Activated CD8-positive, alpha-beta memory T cell treated with anti-CD3 and anti-CD28 coated beads, Interleukin-2, amount 50 U/mL, for 4 hours (primary cell): Measurements from ENCODE around the gene COX6A1.
"Not testable (repeated sequence)": the region's sequence is repeated elsewhere in the genome, so short reads cannot be mapped to it uniquely, and the experiment has no call there.

Experiments
- DNase-seq: peaks from one replicate; pipeline ENCODE4 v3.0.0-alpha.2; 2020

COX6A1 gene

DNA sequence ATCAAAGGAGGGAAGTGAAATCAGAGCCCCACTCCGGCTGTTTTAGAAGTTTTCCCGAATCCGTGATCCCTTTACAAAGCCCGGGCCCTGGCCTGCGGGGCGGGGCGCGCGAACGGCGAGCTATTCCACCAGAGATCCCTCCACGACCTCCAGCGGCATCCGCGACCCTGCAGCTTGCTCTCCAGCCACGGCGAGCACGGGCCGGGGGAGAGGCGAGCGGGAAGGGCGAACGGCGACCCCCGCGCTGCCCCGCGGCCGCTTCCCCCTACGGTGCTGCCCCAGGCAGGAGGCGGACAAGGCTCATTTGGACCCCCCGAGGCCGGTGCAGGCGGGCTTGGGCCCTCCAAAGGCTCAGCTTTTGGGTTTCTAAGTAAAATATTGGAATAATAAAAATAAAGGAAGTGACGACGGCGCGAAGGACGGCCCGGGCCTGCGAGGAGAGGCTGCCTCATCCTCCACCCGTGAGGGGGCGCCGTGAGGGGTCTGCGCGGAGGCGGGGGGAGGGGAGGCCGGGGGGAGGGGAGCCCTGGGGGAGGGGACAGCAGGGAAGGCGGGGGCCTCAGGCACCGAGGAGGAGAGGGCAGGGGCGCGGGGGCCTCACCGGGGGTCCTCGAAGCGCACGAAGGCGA lies 31.0 kb downstream of the COX6A1 start:
- DNase-seq: peak; percentile 64

GRCh38 chr12:120469450-120470149 lies 31.7 kb downstream of the COX6A1 start, which contains the start of gene SRSF9:
SRSF9 (minus strand) TSS chr12:120469748; CDS start chr12:120469609, 139 bp downstream.
- DNase-seq: peak; percentile 97

- DNase-seq: no peak
These were observed 32.4 kb downstream of the COX6A1 start for GRCh38 chr12:120470150-120470784.

- no peak for DNase-seq
These were observed 34.6 kb downstream of the COX6A1 start for GRCh38 chr12:120472521-120472920.

DNA sequence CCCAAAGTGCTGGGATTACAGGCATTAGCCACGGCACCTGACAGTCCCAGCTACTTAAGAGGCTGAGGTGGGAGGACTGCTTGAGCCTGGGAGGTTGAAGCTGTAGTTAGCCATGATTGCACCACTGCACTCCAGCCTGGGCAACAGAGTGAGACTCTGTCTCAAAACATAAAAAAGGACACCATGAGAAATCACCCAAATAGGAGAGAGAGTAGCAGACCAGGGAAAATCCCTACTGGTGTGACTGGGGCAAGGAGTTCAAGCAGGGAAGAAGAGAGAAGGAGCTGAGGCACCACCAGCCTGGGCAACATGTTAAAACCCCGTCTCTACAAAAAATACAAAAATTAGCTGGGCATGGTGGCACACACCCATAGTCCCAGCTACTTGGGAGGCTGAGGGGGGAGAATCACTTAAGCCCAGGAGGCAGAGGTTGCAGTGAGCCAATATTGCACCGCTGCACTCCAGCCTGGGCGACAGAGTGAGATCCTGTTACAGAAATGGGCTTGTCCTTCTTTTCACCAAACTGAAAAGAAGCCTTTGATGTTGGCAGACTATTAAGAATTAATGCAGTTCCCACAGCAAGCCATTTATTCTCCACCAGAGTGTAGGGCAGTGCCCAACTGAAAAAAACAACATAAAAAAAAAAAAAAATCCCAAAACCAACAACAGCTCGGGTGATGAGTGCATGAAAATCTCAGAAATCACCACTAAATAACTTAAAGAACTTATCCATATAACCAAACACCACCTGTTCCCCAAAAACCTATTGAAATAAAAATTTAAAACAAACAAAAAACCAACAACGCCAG lies 36.1 kb downstream of the COX6A1 start:
- DNase-seq: no peak

DNA sequence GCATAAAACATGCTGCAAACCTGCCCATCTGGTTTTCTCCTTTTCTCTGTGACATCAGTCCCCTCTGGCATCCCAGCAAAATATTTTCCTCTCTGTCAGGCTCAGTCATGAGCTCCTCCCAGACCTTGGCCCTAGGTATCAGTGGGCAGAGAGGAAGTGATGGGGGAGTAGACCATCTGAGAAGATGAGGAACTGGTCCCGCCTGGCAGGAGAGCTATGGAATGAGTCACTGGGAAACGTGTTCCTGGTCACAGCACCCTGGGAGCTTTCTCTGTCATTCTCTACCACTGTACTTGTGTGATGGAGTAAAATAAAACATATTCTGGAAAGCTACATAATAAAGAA lies 36.7 kb downstream of the COX6A1 start:
- no peak for DNase-seq

- no peak for DNase-seq
These were observed 37.7 kb downstream of the COX6A1 start for GRCh38 chr12:120475643-120476042.

DNA sequence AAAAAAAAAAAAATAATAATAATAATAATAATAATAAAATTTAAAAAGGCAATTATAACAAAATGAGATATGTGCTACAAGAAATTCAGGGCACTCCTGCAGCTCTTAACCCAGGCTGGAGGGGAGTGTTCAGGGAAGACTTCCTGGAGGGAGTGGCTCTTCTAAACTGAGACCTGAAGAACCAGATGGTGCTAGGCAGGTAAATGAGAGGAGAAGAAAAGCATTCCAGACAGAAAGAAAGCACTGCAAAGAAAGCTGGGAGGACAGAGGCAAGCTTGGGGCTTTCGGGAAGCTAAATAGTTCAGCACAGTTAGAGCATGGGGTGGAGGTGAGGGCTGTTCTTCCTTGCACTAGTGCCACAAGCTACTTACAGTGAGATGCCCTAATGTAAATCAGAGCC lies 41.5 kb downstream of the COX6A1 start:
- no peak for DNase-seq

DNA sequence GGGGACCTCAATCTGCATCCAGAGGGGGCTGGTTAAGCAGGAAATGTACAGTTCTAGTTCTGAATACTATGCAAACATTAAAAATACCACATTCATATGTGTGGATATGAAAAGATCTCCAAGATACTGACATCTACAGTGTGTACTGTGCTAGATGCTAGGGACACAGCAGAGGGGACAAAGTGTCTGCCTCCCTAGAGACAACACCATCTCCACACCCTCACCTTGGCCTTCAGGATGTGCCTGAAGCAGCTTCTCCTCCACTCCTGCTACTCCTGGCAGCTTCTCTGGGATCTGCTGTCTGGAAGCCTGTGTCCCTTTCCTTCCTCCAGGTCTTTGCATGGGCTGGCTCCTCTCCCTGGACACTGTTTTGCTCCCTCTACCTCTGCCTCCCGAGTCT lies 42.3 kb downstream of the COX6A1 start:
- no peak for DNase-seq

DNA sequence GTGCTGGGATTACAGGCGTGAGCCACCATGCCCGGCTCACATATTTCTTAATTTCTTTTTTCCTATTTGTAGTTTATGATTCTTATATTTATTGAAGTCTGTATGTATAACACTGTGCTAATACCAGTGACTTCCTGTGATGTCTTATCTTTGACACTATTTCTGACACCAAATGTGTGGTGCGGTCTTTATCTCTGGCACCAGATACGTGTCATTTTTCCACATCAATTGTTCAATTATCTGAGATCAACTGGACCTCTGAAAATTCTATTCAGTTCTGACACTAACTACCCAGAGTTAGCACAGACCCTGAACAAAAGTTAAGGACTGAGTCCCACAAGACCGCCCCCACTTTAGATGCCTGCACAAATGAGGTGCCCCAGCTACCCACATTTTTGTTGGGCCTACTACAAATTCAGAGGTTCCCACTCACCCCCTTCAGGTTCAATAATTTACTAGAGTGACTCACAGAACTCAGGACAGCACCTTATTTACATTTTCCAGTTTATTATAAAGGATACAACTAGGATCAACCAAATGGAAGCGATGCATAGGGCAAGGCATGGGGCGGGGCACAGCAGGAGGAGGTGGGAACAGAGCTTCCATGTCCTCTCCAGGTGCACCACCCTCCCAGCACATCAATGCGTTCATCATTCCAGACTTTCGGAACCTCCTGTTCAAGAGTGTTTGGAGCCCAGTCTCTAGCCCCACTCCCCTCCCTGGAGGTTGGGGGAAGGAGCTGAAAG lies 43.3 kb downstream of the COX6A1 start:
- no peak for DNase-seq

DNA sequence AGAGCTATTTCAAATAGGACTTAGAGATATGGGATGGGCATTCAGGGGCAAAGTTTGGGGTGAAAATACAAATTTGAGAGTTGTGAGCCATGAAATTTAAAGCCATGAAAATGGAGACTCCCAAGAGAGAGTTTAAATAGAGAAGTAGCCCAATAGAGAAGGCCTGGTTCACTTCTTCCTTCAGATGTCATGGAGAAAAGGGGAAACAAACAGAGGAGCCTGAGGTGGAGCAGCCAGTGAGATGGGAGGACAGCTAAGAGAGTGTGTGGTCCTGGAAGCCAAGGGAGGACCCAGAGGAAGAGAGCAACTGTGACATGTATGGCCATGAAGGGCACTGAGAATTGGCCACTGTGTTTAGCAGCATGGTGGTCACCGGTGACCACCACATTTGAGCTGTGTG lies 45.7 kb downstream of the COX6A1 start:
- no peak for DNase-seq

DNA sequence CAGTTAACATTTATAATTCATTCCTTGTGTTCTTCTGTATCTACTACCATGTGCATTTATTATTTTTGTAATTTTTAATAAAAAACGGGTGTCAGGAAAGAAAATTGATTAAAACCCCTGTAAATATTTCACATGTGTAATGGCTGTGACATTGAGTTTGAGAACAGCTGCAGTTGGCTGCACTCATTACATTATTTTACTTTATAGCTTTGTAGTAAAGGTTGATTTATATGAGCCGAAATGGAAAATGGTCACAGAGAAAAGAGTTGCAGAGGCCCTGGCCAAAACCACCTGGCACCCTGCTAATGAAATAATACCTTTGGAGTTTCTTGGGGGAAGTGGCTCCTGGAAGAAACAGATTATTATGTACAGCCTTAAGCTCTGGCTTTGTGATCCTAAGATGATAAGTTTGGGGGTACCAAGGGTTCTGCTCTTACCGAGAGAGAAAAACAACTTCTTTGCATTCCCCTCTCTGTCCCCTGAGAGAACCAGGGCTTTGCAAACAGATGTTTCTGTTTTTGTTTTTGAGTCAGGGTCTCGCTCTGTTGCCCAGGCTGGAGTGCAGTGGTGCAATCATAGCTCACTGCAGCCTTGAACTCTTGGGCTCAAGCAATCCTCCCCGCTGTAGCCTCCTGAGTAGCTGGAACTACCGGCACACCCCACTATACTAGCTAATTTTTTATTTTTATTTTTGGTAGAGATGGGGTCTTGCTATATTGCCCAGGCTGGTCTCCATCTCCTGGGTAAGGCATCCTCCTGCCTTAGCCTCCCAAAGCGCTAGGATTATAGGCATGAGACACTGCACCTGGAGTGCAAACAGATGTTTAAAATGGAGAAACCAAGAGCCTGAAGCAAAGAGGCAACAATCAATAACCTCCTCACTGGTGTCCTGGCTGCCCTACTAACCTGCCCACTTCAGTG lies 48.3 kb downstream of the COX6A1 start:
- no peak for DNase-seq

DNA sequence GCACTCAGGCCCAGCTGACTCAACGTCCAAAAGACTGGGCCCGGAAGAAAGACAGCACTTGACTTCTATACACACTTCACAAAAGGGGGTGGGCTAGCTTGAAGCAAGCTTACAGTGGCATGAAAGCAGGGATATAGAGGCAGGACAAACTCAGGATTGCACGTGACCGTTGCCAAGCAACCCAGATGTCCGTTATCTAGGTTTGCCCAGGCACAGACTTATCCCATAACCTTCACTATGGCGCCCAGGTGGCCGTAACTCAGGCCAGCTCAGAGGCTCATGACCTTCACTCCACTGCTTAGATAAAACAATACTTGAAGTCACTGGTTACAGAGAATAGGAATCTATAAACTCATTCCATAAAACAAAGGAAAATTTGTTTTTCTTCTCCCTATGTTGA lies 49.6 kb downstream of the COX6A1 start:
- not testable (repeated sequence) for DNase-seq

- no peak for DNase-seq
These were observed 50.2 kb downstream of the COX6A1 start for GRCh38 chr12:120488057-120488640.

DNA sequence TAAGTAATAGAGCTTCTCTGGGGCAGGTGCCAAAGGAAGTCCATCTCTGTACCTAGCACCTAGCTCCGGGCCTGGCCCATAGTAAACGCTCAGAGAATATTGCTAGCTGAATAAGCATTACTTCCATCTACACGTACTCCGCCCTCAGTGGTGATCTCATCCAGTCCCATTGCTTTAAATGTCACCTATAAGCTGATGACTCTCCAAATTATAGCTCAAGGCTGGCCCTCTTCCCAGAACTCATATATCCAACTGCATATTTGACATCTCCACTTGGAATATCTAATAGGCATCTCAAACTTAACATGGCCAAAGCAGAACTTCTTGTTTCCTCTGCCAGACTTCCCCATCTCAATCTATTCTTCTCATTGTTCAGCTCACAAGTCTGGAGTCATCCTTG lies 51.1 kb downstream of the COX6A1 start:
- no peak for DNase-seq

DNA sequence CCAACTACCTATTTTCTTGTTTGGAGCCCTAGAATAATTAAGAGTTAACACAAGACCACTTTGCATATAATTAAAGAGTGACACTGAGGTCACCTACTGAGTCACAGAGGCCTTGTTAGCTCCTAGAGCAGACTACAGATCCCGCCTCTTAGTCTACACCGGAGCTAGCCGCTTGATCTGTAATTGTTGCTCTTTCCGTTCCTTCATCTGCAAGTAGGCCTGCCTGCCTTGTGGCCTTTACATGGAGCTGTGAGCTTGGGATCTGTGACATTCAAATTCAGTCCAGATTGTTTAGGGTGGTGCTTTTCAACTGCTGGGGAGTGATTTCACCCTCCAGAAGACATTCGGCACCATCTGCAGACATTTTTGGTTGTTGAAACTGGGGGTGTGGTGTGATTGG lies 52.4 kb downstream of the COX6A1 start:
- DNase-seq: no peak
